ENCODE measurements around the gene HLA-B. TPM values are rescaled to one million over a fixed set of nuclear protein-coding genes. Genes with fewer than 3 reads are reported as not detected.

HLA-B gene
- total RNA-seq, 1 donor from 2014 or later: 3,580 TPM

GRCh38 chr6:31307669-31308049 is 49.3 kb downstream of the HLA-B start:
- H3K27me3 Mint-ChIP-seq (ENCODE audit: low read depth): peaks cover 45% of the 10 kb centered on the region
- no peak overlapping the region for H3K27ac Mint-ChIP-seq
- intact Hi-C loops (cut with micrococcal nuclease): no loop called here
- peaks cover 7% of the 10 kb centered on the region for H3K4me1 Mint-ChIP-seq (ENCODE audit: low read depth)
- H3K36me3 Mint-ChIP-seq (ENCODE audit: low read depth): no peaks in the 10 kb centered on the region
- no peaks in the 10 kb centered on the region for H3K9me3 Mint-ChIP-seq
- DNase-seq (ENCODE audit: low spot score): no peak
- H3K4me3 Mint-ChIP-seq (ENCODE audit: low read depth): no peak overlapping the region

- Mint-ChIP-seq H3K27me3 (ENCODE audit: low read depth) (peaks cover 40% of the 10 kb centered on the region), H3K27ac (no peak overlapping the region)
- DNase-seq (ENCODE audit: low spot score): no peak
Measured at GRCh38 chr6:31305703-31306219, 51.2 kb downstream of the HLA-B start.

DNA sequence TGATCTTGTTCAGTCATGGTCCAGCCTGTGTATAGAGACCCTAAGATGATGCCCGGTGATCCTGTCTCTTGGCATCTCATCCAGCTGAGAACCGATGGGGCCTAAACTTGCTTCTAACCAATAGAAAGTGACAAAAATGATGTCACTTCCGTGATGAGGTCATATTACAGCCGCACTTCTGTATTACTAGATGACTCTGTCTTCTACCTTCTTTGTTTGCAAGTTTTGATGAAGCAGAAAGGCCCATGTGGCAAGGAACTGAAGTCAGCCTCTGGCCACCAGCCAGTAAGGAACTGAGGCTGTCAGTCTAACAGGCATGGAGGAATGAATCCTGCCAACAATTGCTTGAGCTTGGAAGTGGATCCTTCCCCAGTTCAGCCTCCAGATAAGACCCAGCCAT is 52.3 kb downstream of the HLA-B start:
- intact Hi-C loops (cut with micrococcal nuclease): no loop called here
- DNase-seq (ENCODE audit: low spot score): no peak
- Mint-ChIP-seq H3K4me1 (ENCODE audit: low read depth) (peaks cover 7% of the 10 kb centered on the region), H3K4me3 (ENCODE audit: low read depth) (no peak overlapping the region), H3K27ac (no peak overlapping the region), H3K9me3 (no peaks in the 10 kb centered on the region), H3K27me3 (ENCODE audit: low read depth) (peaks cover 36% of the 10 kb centered on the region), H3K36me3 (ENCODE audit: low read depth) (no peaks in the 10 kb centered on the region)

More at GRCh38 chr6:31305703-31306219, 51.2 kb downstream of the HLA-B start:
- Mint-ChIP-seq H3K4me3 (ENCODE audit: low read depth) (no peak overlapping the region), H3K4me1 (ENCODE audit: low read depth) (peaks cover 7% of the 10 kb centered on the region), H3K9me3 (no peaks in the 10 kb centered on the region), H3K36me3 (ENCODE audit: low read depth) (no peaks in the 10 kb centered on the region)
- intact Hi-C loops (cut with micrococcal nuclease): no loop called here

Other genes with a start within 250 kb of the HLA-B start
- not detected in 2 replicates for gene C6orf15, start 244.6 kb downstream of the HLA-B start, total RNA-seq
- not detected in 2 replicates for gene PSORS1C1, start 242.4 kb downstream of the HLA-B start, total RNA-seq
- not detected in 2 replicates for gene CDSN, start 236.7 kb downstream of the HLA-B start, total RNA-seq
- gene PSORS1C2, start 218.1 kb downstream of the HLA-B start, total RNA-seq: not detected in 2 replicates
- 50.5 and 53.1 TPM in 2 replicates for gene CCHCR1, start 199.4 kb downstream of the HLA-B start, total RNA-seq
- gene TCF19, start 198.6 kb downstream of the HLA-B start, total RNA-seq: 81.5 and 82.0 TPM in 2 replicates
- gene POU5F1, start 186.5 kb downstream of the HLA-B start, total RNA-seq: not detected in 2 replicates
- gene HLA-C, start 85.1 kb downstream of the HLA-B start, total RNA-seq: 895 and 906 TPM in 2 replicates
- gene MICA, start 46.4 kb upstream of the HLA-B start, total RNA-seq: 5.6 and 6.0 TPM in 2 replicates
- gene MICB, start 141.0 kb upstream of the HLA-B start, total RNA-seq: 30.6 and 31.5 TPM in 2 replicates
- not detected in 2 replicates for gene MCCD1, start 171.8 kb upstream of the HLA-B start, total RNA-seq
- gene DDX39B, start 184.8 kb upstream of the HLA-B start, total RNA-seq: 579 and 583 TPM in 2 replicates
- gene ATP6V1G2, start 189.4 kb upstream of the HLA-B start, total RNA-seq: 0.69 and 0.82 TPM in 2 replicates
- gene NFKBIL1, start 190.4 kb upstream of the HLA-B start, total RNA-seq: 15.7 and 17.6 TPM in 2 replicates
- gene LTA, start 215.1 kb upstream of the HLA-B start, total RNA-seq: 293 and 308 TPM in 2 replicates
- 94.4 and 96.8 TPM in 2 replicates for gene TNF, start 218.4 kb upstream of the HLA-B start, total RNA-seq
- 16.3 and 16.6 TPM in 2 replicates for gene LTB, start 225.2 kb upstream of the HLA-B start, total RNA-seq
- 10.2 and 14.6 TPM in 2 replicates for gene LST1, start 229.1 kb upstream of the HLA-B start, total RNA-seq
- gene NCR3, start 235.8 kb upstream of the HLA-B start, total RNA-seq: 8.0 and 9.3 TPM in 2 replicates